ENCODE data around the gene LY6G6F.

GRCh38 chr6:31660381-31661261 lies 46.0 kb upstream of the LY6G6F start, which contains the start of gene C6orf47:
- TF ChIP-seq CTCF (IDR thresholded peaks at IDR 0.05) (no peak), POLR2A (IDR thresholded peaks at IDR 0.05) (peak; percentile 95)

Data from transverse colon (tissue), 3 donors.